ENCODE data around the gene TMEM130. TPM values are rescaled to one million over a fixed set of nuclear protein-coding genes. Genes with fewer than 3 reads are reported as not detected.

The TMEM130 gene
- total and polyA plus RNA-seq, 4 donors, result not detected

DNA sequence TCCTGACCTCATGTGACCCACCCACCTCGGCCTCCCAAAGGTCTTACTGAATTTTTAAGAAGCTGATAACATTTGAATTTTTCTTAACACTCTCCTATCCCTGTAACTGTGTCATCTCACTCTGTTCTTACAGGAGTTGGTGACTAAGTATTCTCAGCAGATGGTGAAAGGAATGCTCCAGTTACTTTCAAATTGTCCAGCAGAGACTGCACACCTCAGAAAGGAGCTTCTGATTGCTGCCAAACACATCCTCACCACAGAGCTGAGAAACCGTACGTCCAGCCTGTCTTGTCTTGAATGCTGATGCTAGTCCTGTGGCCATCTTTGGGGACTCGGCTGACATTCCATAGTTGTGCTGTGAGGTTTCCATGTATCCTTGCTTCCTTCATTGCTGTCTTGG lies 33.4 kb upstream of the TMEM130 start:
- 97% methylated on average over 4 of the region's 4 CpGs for WGBS
- H3K27ac ChIP-seq (ENCODE audit: low read depth in 1 of 2, low read length in 2 of 2), result no peak overlapping the region
- H3K36me3 ChIP-seq (ENCODE audit: control insufficient read depth in 4 of 4, insufficient read depth in 3 of 4, low read depth in 1 of 4, low read length in 3 of 4), result peaks cover 20 to 85% (median 69%) of the 10 kb centered on the region in 4 donors
- H3K9me3 ChIP-seq (ENCODE audit: control insufficient read depth in 4 of 4, low read length in 3 of 4), result no peaks in the 10 kb centered on the region
- TF ChIP-seq RAD21 (IDR thresholded peaks at IDR 0.05) (no peak), HNF4G (IDR thresholded peaks at IDR 0.05) (no peak), TAF1 (conservative IDR thresholded peaks at IDR 0.05) (no peak), FOXA1 (IDR thresholded peaks at IDR 0.05) (no peak), GABPA (IDR thresholded peaks at IDR 0.05 in 1 of 2, conservative IDR thresholded peaks at IDR 0.05 in 1 of 2) (no peak)
- TF ChIP-seq, protein P1, sequence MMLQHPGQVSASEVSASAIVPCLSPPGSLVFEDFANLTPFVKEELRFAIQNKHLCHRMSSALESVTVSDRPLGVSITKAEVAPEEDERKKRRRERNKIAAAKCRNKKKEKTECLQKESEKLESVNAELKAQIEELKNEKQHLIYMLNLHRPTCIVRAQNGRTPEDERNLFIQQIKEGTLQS (IDR thresholded peaks at IDR 0.05), result no peak
- no peaks in the 10 kb centered on the region for H3K27me3 ChIP-seq (ENCODE audit: control insufficient read depth in 4 of 4, insufficient read depth in 4 of 4, low read length in 3 of 4)
- H3K4me3 ChIP-seq (ENCODE audit: low read depth in 1 of 3, low read length in 3 of 3), result no peak overlapping the region
- DNase-seq (ENCODE audit: low spot score), result no peak
- no peak overlapping the region for H3K9ac ChIP-seq (ENCODE audit: low read depth in 1 of 2, low read length in 2 of 2)
- H3K4me1 ChIP-seq (ENCODE audit: control insufficient read depth in 4 of 4, insufficient read depth in 4 of 4, low read length in 3 of 4), result no peaks in the 10 kb centered on the region

- no peak for DNase-seq (ENCODE audit: low spot score)
- H3K36me3 ChIP-seq (ENCODE audit: control insufficient read depth in 4 of 4, insufficient read depth in 3 of 4, low read depth in 1 of 4, low read length in 3 of 4), result peaks cover 20 to 85% (median 72%) of the 10 kb centered on the region in 4 donors
- no peaks in the 10 kb centered on the region for H3K4me1 ChIP-seq (ENCODE audit: control insufficient read depth in 4 of 4, insufficient read depth in 4 of 4, low read length in 3 of 4)
- H3K27me3 ChIP-seq (ENCODE audit: control insufficient read depth in 4 of 4, insufficient read depth in 4 of 4, low read length in 3 of 4), result no peaks in the 10 kb centered on the region
- H3K9me3 ChIP-seq (ENCODE audit: control insufficient read depth in 4 of 4, low read length in 3 of 4), result no peaks in the 10 kb centered on the region
- no peak for TF ChIP-seq RXRA (IDR thresholded peaks at IDR 0.05)
- TF ChIP-seq HNF4G (IDR thresholded peaks at IDR 0.05), result no peak
- TF ChIP-seq FOXA1 (IDR thresholded peaks at IDR 0.05), result no peak
- TF ChIP-seq NR2F2 (IDR thresholded peaks at IDR 0.05), result no peak
- TF ChIP-seq, protein P1 (IDR thresholded peaks at IDR 0.05), result no peak
- TF ChIP-seq, protein P2, sequence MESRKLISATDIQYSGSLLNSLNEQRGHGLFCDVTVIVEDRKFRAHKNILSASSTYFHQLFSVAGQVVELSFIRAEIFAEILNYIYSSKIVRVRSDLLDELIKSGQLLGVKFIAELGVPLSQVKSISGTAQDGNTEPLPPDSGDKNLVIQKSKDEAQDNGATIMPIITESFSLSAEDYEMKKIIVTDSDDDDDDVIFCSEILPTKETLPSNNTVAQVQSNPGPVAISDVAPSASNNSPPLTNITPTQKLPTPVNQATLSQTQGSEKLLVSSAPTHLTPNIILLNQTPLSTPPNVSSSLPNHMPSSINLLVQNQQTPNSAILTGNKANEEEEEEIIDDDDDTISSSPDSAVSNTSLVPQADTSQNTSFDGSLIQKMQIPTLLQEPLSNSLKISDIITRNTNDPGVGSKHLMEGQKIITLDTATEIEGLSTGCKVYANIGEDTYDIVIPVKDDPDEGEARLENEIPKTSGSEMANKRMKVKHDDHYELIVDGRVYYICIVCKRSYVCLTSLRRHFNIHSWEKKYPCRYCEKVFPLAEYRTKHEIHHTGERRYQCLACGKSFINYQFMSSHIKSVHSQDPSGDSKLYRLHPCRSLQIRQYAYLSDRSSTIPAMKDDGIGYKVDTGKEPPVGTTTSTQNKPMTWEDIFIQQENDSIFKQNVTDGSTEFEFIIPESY (IDR thresholded peaks at IDR 0.05), result no peak
- TF ChIP-seq JUND (IDR thresholded peaks at IDR 0.05), result no peak
- TF ChIP-seq, protein P3, sequence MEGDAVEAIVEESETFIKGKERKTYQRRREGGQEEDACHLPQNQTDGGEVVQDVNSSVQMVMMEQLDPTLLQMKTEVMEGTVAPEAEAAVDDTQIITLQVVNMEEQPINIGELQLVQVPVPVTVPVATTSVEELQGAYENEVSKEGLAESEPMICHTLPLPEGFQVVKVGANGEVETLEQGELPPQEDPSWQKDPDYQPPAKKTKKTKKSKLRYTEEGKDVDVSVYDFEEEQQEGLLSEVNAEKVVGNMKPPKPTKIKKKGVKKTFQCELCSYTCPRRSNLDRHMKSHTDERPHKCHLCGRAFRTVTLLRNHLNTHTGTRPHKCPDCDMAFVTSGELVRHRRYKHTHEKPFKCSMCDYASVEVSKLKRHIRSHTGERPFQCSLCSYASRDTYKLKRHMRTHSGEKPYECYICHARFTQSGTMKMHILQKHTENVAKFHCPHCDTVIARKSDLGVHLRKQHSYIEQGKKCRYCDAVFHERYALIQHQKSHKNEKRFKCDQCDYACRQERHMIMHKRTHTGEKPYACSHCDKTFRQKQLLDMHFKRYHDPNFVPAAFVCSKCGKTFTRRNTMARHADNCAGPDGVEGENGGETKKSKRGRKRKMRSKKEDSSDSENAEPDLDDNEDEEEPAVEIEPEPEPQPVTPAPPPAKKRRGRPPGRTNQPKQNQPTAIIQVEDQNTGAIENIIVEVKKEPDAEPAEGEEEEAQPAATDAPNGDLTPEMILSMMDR (IDR thresholded peaks at IDR 0.05; ENCODE audit: low read depth, low read length, missing input control), result no peak
- TF ChIP-seq, protein P4, sequence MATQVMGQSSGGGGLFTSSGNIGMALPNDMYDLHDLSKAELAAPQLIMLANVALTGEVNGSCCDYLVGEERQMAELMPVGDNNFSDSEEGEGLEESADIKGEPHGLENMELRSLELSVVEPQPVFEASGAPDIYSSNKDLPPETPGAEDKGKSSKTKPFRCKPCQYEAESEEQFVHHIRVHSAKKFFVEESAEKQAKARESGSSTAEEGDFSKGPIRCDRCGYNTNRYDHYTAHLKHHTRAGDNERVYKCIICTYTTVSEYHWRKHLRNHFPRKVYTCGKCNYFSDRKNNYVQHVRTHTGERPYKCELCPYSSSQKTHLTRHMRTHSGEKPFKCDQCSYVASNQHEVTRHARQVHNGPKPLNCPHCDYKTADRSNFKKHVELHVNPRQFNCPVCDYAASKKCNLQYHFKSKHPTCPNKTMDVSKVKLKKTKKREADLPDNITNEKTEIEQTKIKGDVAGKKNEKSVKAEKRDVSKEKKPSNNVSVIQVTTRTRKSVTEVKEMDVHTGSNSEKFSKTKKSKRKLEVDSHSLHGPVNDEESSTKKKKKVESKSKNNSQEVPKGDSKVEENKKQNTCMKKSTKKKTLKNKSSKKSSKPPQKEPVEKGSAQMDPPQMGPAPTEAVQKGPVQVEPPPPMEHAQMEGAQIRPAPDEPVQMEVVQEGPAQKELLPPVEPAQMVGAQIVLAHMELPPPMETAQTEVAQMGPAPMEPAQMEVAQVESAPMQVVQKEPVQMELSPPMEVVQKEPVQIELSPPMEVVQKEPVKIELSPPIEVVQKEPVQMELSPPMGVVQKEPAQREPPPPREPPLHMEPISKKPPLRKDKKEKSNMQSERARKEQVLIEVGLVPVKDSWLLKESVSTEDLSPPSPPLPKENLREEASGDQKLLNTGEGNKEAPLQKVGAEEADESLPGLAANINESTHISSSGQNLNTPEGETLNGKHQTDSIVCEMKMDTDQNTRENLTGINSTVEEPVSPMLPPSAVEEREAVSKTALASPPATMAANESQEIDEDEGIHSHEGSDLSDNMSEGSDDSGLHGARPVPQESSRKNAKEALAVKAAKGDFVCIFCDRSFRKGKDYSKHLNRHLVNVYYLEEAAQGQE (IDR thresholded peaks at IDR 0.05), result no peak
- no peak for TF ChIP-seq TAF1 (conservative IDR thresholded peaks at IDR 0.05)
- H3K27ac ChIP-seq (ENCODE audit: low read depth in 1 of 2, low read length in 2 of 2), result no peak overlapping the region
- no peak overlapping the region for H3K9ac ChIP-seq (ENCODE audit: low read depth in 1 of 2, low read length in 2 of 2)
- 97% methylated on average over 3 of the region's 3 CpGs for WGBS
- H3K4me3 ChIP-seq (ENCODE audit: low read depth in 1 of 3, low read length in 3 of 3), result no peak overlapping the region
These were observed 32.7 kb upstream of the TMEM130 start for GRCh38 chr7:98902523-98902922.

Data from liver (tissue), 9 donors.